HG02884 (cell line): ENCODE data around the gene CLDN5.

ENCODE experiments used
- ATAC-seq: cut with Tn5 transposase; IDR thresholded peaks from one replicate; pipeline ENCODE4 v1.9.1; 2021; ENCODE audit warnings: mild to moderate bottlenecking, moderate library complexity; ENCODE audit not compliant: unreplicated experiment

The CLDN5 gene

GRCh38 chr22:19506212-19506611, 18.0 kb downstream of the CLDN5 start:
- ATAC-seq = no peak

- no peak for ATAC-seq
These were observed 18.5 kb downstream of the CLDN5 start for GRCh38 chr22:19505735-19506126.

- no peak for ATAC-seq
These were observed 19.1 kb downstream of the CLDN5 start for GRCh38 chr22:19504900-19505734.

GRCh38 chr22:19503869-19504268, 20.3 kb downstream of the CLDN5 start:
- ATAC-seq = no peak

- ATAC-seq = no peak
These were observed 20.8 kb downstream of the CLDN5 start for GRCh38 chr22:19503367-19503766.

- ATAC-seq = no peak
These were observed 22.2 kb downstream of the CLDN5 start for GRCh38 chr22:19501897-19502447.

GRCh38 chr22:19499880-19500242, 24.3 kb downstream of the CLDN5 start:
- ATAC-seq = no peak

GRCh38 chr22:19499236-19499879, 24.9 kb downstream of the CLDN5 start:
- ATAC-seq = no peak

- no peak for ATAC-seq
These were observed 25.4 kb downstream of the CLDN5 start for GRCh38 chr22:19498866-19499190.

GRCh38 chr22:19498154-19498865, 25.9 kb downstream of the CLDN5 start:
- ATAC-seq = no peak

- no peak for ATAC-seq
These were observed 27.0 kb downstream of the CLDN5 start for GRCh38 chr22:19497245-19497644.

- no peak for ATAC-seq
These were observed 27.9 kb downstream of the CLDN5 start for GRCh38 chr22:19496324-19496630.

GRCh38 chr22:19495562-19496323, 28.5 kb downstream of the CLDN5 start:
- ATAC-seq = no peak

- no peak for ATAC-seq
These were observed 29.5 kb downstream of the CLDN5 start for GRCh38 chr22:19494676-19495173.

- ATAC-seq = no peak
These were observed 30.1 kb downstream of the CLDN5 start for GRCh38 chr22:19494001-19494560.

GRCh38 chr22:19492504-19493174, 31.6 kb downstream of the CLDN5 start:
- no peak for ATAC-seq

GRCh38 chr22:19490628-19491230, 33.5 kb downstream of the CLDN5 start:
- ATAC-seq = no peak

GRCh38 chr22:19488884-19489843, 35.0 kb downstream of the CLDN5 start:
- no peak for ATAC-seq

- ATAC-seq = no peak
These were observed 35.9 kb downstream of the CLDN5 start for GRCh38 chr22:19488285-19488684.
